Activated effector memory CD4-positive, alpha-beta T cell treated with anti-CD3 and anti-CD28 coated beads, Interleukin-2, amount 50 U/mL, for 16 hours (primary cell): ENCODE measurements around the gene DHRS12.

Experiments used
- DNase-seq: peaks from one replicate; pipeline ENCODE4 v3.0.0-alpha.2; 2020

DHRS12 gene

GRCh38 chr13:51803422-51804294 lies at the start of gene DHRS12:
TSS of gene DHRS12 (minus strand) at chr13:51804163. CDS start at chr13:51799659, 4,504 bp downstream.
- DNase-seq, result peak; percentile 94

- DNase-seq, result peak; percentile 71
Measured at GRCh38 chr13:51849145-51850101, 45.5 kb upstream of the DHRS12 start.

GRCh38 chr13:51848674-51849073 lies 44.7 kb upstream of the DHRS12 start:
- DNase-seq, result no peak

- no peak for DNase-seq
Measured at GRCh38 chr13:51846756-51847155, 42.8 kb upstream of the DHRS12 start.

GRCh38 chr13:51845574-51846318 lies 41.8 kb upstream of the DHRS12 start:
- no peak for DNase-seq

GRCh38 chr13:51844862-51845573 lies 41.1 kb upstream of the DHRS12 start, which contains the start of gene TMEM272:
TSS of gene TMEM272 (minus strand) at chr13:51845177. CDS start at chr13:51838530, 6,647 bp downstream.
- DNase-seq, result peak; percentile 84

GRCh38 chr13:51843529-51843928 lies 39.6 kb upstream of the DHRS12 start:
- no peak for DNase-seq

GRCh38 chr13:51841732-51842131 lies 37.8 kb upstream of the DHRS12 start:
- DNase-seq, result no peak

- no peak for DNase-seq
Measured at GRCh38 chr13:51840917-51841316, 37.0 kb upstream of the DHRS12 start.

- DNase-seq, result no peak
Measured at GRCh38 chr13:51839711-51840540, 36.0 kb upstream of the DHRS12 start.

- DNase-seq, result no peak
Measured at GRCh38 chr13:51838240-51838846, 34.4 kb upstream of the DHRS12 start.

GRCh38 chr13:51837016-51837415 lies 33.1 kb upstream of the DHRS12 start:
- no peak for DNase-seq

- no peak for DNase-seq
Measured at GRCh38 chr13:51834581-51835171, 30.7 kb upstream of the DHRS12 start.

GRCh38 chr13:51833980-51834379 lies 30.0 kb upstream of the DHRS12 start:
- no peak for DNase-seq

GRCh38 chr13:51832471-51833152 lies 28.6 kb upstream of the DHRS12 start:
- peak; percentile 78 for DNase-seq

- no peak for DNase-seq
Measured at GRCh38 chr13:51831519-51831918, 27.6 kb upstream of the DHRS12 start.

- DNase-seq, result no peak
Measured at GRCh38 chr13:51829568-51829899, 25.6 kb upstream of the DHRS12 start.

GRCh38 chr13:51828730-51829567 lies 25.0 kb upstream of the DHRS12 start:
- no peak for DNase-seq

GRCh38 chr13:51827254-51827653 lies 23.3 kb upstream of the DHRS12 start:
- no peak for DNase-seq
